NCI-H1930 (cell line): Measurements from ENCODE around the gene DNAJB9.

Source experiments
- DNase-seq, 2 experiments: peaks; one replicate each; lab custom pipeline; 2025; lab: John Stamatoyannopoulos, UW

The DNAJB9 gene

DNA sequence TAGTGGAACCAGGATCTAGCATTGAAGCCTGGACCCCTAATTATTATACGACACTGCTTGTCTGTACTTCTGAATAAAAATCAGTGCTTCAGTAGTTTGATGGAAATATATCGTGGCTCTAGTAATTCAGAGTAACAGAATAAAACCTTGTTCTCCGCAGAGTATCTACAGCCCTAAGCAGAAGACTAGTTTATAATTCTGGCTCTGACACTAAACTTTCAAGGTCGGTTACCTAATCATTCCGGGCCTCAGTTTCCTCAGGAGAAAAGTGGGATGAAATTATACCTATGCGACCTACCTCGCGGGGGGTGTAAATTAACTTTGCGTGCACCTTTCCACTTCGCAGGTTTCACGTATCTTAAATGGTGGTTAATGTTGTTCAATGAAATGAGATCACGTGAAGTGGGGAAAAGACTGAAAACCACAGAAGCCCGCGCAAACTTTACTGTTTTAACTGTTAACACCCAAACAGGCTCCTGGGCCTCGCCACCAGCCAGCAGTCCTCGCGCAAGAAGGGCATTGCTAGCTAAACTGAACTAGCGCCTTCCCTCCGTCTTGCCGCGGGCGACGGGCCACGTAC lies 783 bp upstream of the DNAJB9 start:
- no peak for DNase-seq

DNA sequence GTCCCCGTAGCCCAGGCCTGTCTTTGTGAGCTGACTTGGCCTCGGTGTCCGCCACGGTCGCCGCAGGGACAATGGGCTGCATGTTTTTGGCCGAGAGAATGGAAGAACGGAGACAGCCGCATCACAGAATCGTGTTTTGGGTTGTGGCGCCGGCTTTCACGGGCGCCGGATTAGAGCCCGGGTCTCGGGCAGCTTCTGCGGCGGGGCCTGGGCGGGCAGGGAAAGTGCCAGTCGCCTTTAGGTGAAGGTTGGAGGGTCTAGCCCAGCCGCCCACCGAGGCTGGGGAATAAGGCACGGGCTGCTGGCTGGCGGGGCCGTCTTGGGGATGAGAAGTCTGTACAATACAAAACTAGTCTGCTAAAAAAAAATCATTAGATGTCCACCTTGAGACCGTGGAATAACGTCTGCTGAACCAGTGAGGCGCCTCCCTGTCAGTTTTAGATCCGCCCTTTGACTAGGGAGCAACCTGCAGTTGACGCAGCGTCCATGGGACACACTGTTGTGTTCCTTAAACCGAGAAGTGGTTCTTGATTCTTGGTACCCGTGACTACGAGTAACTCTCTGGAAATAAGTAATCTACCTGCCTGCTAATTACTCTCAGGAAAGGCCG lies 577 bp downstream of the DNAJB9 start:
- peak in 1 of 2 experiments; percentile 18 for DNase-seq

DNA sequence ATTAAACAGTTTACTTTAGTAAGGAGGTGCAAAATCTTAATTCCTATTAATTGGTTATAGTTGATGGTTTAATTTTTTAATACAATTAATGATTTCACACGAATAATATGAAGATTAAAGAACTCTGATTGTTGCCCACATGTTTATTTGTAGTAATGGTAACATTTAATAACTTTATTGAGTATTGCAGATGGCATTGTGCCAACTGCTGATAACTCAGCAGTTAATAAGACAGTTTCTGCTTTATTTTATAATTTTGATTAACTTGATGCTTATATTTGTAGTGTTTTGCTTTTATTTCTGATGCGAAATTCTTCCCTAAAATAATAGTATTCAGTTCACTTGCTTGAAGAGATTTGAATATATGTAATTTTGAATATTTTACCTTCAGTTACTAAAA lies 2.8 kb downstream of the DNAJB9 start:
- no peak for DNase-seq

DNA sequence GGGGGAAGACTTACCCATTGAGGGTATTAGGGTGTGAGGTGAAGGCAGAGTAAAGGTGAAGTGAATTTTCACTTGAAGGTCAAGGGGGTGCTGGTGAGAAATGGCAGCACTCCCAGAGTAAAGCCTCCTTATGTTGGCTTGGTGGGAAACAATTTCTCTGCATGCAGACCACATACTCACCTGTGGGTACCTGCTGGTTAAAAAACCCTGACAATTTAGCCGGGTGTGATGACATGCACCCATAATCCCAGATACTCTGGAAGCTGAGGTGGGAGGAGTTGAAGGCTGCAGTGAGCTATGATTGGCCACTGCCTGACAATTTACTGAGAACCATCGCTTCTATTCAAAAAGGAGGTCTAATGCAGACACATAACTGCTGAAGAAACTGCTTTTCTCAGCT lies 5.5 kb downstream of the DNAJB9 start:
- DNase-seq, result no peak

DNA sequence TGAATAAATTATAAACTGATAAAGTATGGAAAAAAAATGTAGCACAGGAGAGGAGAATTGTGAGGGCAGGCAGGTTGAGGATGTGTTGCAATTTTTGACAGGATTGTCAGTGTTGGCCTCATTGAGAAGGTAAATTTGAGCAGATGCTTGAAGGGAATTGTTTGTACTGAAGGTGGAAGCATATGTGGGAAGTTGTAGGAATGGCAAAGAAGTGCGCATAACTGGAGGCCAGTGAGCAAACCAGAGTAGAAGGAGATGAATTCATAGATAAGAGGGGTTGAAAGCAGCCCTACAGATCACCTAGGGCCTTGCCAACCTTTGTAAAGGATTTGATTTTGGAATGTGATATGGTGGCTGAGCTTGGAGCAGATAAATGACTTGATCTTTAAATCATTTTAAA lies 6.4 kb downstream of the DNAJB9 start:
- no peak for DNase-seq

DNA sequence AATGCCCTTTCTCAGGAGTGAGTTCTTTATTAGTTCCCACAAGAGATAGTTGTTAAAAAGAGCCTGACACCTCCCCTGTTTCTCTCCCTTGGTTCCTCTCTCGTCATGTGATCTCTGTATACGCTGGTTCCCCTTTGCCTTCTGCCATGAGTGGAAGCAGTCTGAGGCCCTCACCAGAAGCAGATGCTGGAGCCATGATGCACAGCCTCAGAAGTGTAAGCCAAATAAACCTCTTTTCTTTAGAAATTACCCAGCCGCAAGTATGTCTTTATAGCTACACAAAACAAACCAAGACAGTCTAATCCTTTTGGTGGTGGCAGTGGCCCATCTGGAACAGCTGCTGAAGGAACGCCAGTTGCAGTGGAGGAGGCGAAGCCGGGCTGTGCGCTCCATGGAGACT lies 9.3 kb downstream of the DNAJB9 start:
- DNase-seq, result no peak

DNA sequence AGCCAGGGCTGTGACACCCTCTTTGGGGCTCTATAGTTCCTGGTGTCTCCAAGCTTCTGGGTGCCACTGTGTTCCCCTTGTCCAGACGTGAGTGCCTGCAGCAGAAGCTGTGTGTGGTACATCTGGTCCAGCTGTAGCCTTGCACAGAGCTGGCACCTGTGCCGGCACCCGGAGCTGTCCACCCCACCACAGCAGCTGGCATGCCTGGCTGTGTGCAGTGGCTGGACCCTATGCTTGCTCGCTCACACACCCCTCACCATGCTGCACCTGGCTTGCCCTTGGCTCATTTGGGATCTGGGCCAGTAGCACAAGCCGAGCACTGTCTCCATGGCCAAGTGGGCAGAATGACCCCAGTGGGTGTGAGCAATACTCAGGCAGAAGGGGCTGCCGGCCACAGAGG lies 10.6 kb downstream of the DNAJB9 start:
- no peak for DNase-seq

DNA sequence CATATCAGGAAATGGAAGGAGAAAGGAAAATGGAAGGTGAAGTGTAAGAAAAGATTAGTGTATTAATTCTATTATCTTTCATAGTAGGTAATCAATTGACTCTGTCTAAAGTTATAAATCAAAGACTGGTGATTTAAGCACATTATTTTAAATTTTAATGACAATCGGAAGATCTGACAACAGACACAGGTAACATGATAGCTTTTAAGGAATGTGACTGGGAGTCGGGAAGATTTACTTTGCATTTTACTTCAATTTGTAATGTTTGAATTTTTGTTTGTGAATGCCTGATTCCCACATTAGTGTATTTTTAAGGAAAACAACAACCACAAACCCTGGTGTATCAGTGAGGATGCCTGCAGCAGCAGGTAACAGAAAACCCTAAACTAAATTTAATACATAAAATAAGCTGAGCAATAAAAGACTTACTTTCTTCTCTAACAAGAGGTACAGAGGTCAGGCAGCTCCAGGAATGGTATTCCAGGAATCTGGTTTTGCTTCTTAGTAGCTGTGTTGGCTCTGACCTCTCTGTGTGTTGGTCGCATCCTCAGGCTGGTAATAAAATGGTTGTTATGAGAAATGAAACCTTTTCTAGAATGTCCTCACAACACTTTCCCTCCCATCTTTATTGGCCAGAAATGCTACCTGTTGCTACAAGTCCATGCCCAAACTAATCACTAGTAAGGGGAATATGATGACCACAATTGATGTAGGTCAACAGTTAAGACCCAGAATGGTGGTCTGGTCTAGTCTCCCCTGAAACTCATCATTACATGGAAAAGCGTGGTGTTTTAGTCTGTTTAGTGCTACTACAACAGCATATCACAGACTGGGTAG lies 12.2 kb downstream of the DNAJB9 start:
- DNase-seq, result no peak

DNA sequence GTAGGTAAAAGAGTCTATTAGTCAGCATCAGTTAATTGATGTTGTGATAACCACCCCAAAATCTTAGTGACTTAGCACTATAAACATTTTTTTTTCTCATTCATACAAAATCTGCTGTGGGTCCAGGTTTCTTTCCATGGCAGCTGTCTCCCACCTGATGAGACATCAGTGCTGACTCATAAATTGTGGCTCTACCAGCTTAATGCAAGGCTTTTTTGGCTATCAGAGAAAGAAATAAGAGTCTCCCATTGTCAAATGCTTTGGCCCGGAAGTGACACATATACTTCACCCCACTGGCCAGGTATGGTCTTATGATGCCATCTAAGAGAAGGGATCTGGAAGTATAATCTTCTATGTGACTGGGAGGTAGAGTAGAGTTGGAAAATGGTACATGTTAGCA lies 14.5 kb downstream of the DNAJB9 start:
- no peak for DNase-seq

DNA sequence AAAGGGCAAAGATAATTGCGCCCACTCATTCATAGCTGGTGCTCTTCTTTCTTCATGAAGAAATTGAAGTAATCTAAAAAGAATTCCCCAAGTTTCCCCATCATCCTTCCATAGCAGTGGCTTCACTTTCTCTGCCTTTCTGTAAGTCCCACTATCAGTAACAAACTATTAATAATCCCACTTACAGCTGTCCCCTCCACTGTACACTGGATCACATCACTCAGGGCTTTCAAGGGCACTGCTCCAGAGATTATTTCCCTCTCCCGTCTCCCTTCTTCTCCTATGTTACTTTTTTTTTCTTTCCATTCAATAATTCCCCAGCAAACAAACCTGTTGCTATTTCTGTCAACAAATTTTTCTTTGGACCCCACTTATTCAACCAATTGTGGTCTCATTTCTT lies 16.2 kb downstream of the DNAJB9 start:
- DNase-seq, result no peak

DNA sequence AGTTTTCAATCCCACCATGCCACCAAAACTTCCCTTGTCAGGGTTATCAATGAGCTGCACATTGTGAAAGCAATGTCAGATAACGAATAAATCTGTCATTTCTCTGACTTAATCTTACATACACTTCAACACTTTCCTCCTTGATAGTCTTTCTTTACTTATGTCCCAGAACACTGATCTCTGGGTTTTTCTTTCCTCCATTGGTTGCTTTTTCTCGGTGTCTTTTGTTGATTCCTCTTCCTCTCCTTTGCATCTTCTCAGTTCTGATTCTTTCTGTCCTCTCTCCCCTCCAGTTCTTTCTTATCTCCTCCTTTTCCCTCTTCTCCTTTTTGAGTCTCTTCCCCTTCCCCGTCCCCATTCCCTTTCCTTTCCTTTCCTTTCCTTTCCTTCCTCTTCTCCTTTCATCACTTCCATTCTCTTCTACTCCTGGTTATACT lies 16.6 kb downstream of the DNAJB9 start:
- DNase-seq, result no peak

DNA sequence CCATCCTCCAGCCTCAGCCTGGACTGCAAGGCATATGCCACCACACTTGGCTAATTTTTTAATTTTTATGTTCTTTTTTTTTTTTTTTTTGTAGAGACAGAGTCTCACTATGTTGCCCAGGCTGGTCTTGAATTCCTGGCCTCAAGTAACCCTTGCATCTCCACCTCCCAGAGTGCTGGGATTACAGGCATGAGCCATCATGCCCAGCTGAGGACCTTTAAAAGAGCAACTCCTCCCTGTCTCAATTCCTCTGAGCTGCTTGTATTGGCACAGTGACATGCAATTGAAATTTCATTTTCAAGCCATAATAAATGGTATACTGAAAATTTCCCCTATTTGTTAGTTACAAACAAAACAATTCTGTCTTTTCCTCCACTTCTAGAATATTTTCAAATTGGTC lies 19.5 kb downstream of the DNAJB9 start:
- DNase-seq, result no peak

DNA sequence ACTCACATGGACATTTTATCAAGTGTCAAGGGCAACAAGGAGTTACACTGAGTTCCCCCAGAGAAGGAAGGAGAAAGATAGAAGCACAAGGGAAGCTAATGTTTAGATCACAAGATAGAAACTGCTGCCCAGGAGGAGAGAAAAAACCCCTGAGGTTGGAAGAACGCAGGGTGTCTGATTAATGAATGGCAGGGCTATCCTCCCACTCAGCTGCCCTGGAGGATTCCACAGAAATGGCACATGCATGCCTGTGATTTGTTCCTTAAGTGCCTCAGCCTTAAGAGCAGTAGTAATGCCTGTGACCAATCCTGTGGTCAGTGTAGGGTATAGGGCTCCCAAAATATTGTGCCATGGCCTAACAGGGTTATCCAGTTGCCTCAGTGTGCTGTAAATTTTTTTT lies 20.2 kb downstream of the DNAJB9 start:
- no peak for DNase-seq

DNA sequence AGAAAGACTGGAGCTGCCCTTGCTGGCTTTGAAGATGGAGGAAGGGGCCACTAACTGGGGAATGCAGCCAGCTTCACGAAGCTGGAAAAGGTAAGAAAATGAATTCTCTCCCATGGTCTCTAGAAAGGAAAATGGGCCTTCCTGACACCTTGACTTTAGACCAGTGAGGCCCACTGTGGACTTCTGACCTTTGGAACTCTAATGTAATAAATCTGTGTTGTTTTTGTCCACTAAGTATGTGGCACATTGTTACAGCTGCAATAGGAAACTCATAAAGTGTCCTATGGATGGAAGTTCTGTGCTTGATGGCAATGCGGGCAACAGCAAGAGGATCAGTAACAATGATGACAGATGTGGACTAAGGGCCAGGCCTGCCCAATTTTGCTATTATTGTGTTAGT lies 20.9 kb downstream of the DNAJB9 start:
- DNase-seq, result no peak

DNA sequence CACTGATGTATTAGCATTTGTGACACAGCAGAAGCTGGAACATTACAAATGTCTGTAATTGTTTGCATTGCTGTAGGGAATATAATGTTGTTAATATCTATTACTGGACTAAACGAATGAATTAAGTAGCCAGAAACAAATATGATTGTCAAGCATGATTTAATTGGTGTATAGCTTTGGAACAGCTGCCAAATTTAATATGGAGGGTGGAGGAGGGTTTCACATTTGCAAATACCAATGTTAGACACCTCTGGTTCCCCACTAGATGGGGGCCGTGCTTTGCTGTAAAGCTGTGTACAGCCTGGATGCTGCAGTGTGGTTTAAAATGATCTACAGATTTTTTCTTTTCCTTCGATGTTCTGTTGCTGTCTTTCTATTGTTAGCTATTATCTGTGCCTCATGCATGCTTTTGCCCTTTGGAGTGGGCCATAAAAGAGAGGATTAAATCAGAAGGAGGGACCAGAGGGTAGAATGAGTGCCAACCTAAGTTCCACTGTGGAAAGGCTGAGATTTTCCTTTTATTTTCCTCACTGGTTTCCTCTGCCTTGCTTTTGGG lies 23.1 kb downstream of the DNAJB9 start:
- peak in 1 of 2 experiments; percentile 10 for DNase-seq

DNA sequence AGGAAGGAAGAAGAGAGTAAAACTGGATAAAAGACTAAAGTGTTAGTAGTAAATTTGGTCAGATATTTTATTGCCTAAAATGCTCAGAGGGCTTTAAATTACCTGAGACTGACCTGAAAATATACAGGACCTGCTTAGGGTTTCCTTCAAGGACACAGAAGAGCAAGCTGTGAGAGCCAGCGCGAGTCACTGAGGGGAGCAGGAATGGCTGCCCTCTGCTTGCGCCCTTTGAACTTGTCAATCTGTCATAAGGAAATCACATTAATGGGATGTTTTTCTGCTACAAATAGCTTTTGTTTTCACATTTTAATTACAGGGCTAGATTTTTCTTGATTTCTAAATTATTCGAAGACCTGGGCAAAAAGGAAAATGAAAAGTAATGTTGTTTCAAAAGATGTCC lies 26.9 kb downstream of the DNAJB9 start:
- no peak for DNase-seq

DNA sequence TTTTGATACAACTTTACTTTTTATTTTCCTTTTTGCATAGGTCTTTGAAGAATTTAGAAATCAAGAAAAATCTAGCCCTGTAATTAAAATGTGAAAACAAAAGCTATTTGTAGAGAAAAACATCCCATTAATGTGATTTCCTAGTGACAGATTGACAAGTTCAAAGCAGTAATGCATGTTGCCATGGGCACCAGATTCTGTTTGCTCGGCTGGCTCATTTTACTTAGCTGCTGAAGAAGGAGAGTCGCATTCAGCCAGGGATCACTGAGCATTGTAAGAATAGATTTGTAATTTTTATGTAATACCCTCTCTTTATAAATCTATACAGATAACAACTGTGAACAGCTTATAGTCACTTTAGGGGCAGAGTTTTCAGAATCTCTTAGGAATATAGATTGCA lies 28.5 kb downstream of the DNAJB9 start:
- peak in 1 of 2 experiments; percentile 17 for DNase-seq

DNA sequence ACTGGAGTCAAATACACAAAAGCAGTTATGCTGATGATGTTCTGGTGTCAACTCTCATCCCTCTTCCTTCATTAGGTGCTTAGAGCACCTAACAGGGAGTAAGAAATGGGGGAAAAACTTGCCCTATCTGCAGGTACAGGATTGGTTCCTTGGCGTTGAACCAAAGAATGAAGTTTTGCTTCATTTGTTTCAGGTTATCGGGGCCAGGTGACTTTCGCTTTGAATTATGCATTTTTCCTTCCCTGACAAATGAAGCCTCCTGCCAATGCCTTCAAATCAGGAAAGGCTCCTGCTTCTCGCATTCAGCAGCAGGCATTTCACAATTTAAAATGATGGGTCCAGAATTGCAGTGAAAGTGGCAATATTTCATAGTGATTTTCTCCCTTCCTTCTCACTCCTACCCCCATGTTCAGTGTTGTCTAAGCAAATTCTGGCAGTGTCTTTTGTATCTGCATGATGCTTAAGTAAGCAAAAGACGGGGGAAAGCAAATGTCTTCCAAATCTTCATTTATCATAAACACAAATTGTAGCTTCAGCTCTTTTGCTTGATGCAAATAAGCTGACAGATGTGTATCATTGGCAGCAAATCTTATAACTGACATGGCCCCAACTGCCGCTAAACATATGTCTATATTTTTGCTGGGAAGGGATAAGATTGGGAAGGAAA lies 29.4 kb downstream of the DNAJB9 start:
- no peak for DNase-seq

DNA sequence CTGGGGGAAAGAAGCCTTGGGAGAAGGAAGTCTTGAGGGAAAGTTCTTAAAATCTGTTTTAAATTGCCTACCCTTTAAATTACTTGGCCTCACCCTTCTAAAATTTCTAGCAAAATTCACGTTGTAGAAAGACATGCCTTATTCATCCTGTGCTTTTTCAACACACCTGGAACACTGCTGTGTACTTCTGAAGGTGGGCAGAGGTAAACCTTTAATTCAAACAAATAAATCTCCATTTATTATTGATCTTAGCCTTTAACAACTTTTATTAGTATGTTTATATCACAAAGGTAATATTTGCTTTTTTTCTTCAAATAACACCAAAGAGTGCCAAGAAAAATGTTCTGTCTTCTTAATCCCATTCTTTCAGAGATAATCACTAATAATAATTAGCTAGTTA lies 30.7 kb downstream of the DNAJB9 start:
- DNase-seq, result no peak

DNA sequence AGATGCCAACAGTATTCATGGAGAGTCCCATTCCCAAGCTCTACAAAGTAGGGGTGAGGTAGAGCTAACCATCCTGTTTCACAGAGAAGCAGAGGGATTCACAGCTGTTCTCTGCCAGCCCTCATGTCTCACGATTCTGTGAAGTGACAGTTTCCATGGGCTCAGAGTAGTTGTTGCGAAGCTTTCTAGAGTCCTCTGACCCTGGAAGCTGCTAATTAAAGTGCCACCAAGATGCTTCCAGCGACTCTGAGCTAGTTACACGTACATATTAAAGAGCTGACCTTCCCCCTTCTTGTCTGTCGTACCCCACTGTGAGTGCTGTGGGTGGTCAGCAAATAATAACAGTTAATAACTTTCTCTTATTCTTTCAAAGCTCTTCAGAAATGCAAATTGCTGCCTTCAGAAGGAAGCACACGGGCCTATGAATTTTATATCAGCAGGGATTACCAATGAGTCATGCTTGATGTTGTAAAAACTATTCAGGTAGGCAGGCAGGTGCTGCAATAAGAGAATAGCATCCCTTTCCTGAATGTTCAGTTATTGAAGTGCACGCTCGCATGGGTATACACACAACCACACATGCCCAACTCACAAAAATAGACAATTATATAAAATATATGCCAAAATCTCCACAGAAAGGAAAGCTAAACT lies 34.1 kb downstream of the DNAJB9 start:
- no peak for DNase-seq

DNA sequence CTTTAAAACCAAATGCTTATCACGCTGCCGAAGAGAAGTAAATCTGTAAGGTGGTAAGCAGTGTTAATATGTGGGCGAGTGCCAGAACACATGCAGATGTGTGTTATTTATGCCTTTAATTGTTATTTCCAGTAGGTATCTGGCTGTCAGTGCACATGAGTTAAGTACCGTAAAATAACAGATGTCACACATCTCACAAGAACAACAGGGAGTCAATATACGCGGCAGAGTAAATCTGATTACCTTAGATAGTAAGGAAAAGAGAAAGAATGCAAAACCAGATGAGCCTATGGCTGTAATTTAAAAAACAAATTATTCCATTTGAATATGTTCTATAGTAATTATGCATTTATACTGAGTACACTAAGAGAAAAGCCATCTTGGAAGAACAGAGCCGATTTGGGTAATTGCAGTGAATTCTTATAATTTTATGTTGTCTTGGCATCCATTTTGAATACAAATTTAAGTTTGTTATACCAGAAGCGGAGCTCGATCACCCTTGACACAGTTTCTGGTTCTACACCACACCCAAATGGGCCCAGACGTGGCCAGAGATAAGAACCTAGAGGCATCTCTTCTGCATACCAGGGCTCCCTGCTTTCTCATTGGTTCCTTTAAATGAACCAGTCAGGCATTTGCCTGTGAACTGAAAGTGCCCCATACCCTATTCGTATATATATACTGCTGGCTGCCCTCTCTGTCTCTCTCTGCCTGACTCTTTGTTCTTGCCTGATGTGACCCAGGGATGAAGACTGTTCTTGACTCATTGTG lies 34.8 kb downstream of the DNAJB9 start:
- DNase-seq, result no peak
